ENCODE results near the gene ZNF121. TPM values are rescaled to one million over a fixed set of nuclear protein-coding genes. Genes with fewer than 3 reads are reported as not detected.
"Not testable (repeated sequence)": the region's sequence is repeated elsewhere in the genome, so short reads cannot be mapped to it uniquely, and the experiment has no call there.

Gene ZNF121
- total RNA-seq, 2 donors from 2014 or later, result 68.6 to 87.1 TPM

- ATAC-seq (no peak), DNase-seq (ENCODE audit: low spot score in 2 of 2) (no peak)
- Mint-ChIP-seq H3K36me3 (peaks cover 36 to 48% of the 10 kb centered on the region in 2 donors), H3K27ac (no peak overlapping the region), H3K9me3 (peaks cover 14 to 26% of the 10 kb centered on the region in 2 donors)
Measured at GRCh38 chr19:9552536-9553274, 31.6 kb downstream of the ZNF121 start.

GRCh38 chr19:9547870-9548269 is 36.4 kb downstream of the ZNF121 start:
- DNase-seq (ENCODE audit: low spot score in 2 of 2) (no peak), ATAC-seq (no peak)
- peaks cover 26 to 27% of the 10 kb centered on the region in 2 donors for H3K36me3 Mint-ChIP-seq
- no peak overlapping the region for H3K27ac Mint-ChIP-seq
- peaks cover 20% of the 10 kb centered on the region in 2 donors for H3K9me3 Mint-ChIP-seq

GRCh38 chr19:9541281-9541680 is 43.0 kb downstream of the ZNF121 start:
- not testable (repeated sequence) for H3K27ac Mint-ChIP-seq; ATAC-seq; DNase-seq (ENCODE audit: low spot score in 2 of 2)
- H3K9me3 Mint-ChIP-seq, result peaks cover 12 to 28% of the 10 kb centered on the region in 2 donors
- peaks cover 29 to 46% of the 10 kb centered on the region in 2 donors for H3K36me3 Mint-ChIP-seq

- Mint-ChIP-seq H3K27ac (peak overlapping the region; percentile 57 to 98), H3K36me3 (peaks cover 42 to 60% of the 10 kb centered on the region in 2 donors), H3K9me3 (peaks cover 21 to 40% of the 10 kb centered on the region in 2 donors)
- not testable (repeated sequence) for DNase-seq (ENCODE audit: low spot score in 2 of 2); ATAC-seq
Measured at GRCh38 chr19:9539921-9540320, 44.4 kb downstream of the ZNF121 start.

- ATAC-seq; DNase-seq (ENCODE audit: low spot score in 2 of 2): not testable (repeated sequence)
- peak overlapping the region; percentile 86 to 98 for H3K27ac Mint-ChIP-seq
- peaks cover 50 to 67% of the 10 kb centered on the region in 2 donors for H3K36me3 Mint-ChIP-seq
- peaks cover 21 to 40% of the 10 kb centered on the region in 2 donors for H3K9me3 Mint-ChIP-seq
Measured at GRCh38 chr19:9539201-9539600, 45.1 kb downstream of the ZNF121 start.

GRCh38 chr19:9538183-9539058 is 45.9 kb downstream of the ZNF121 start, which contains the start of gene ZNF426:
Gene ZNF426 (minus strand): TSS chr19:9538645. CDS start chr19:9536232, 2,413 bp downstream.
- DNase-seq (ENCODE audit: low spot score in 2 of 2) (peak; percentile 80 to 85), ATAC-seq (peak; percentile 93 to 95)
- H3K36me3 Mint-ChIP-seq, result peaks cover 57 to 75% of the 10 kb centered on the region in 2 donors
- H3K27ac Mint-ChIP-seq, result peak within 1 kb of the TSS; percentile 97 to 98
- peaks cover 26 to 48% of the 10 kb centered on the region in 2 donors for H3K9me3 Mint-ChIP-seq

- DNase-seq (ENCODE audit: low spot score in 2 of 2), result no peak
- Mint-ChIP-seq H3K36me3 (peaks cover 82 to 93% of the 10 kb centered on the region in 2 donors), H3K27ac (peak overlapping the region in 1 of 2 donors; percentile 17), H3K9me3 (peaks cover 41 to 56% of the 10 kb centered on the region in 2 donors)
- ATAC-seq, result no peak
Measured at GRCh38 chr19:9535934-9536333, 48.4 kb downstream of the ZNF121 start.

GRCh38 chr19:9531933-9532332 is 52.4 kb downstream of the ZNF121 start:
- Mint-ChIP-seq H3K27ac (no peak overlapping the region), H3K36me3 (peaks cover 91 to 98% of the 10 kb centered on the region in 2 donors), H3K9me3 (peaks cover 46 to 58% of the 10 kb centered on the region in 2 donors)
- DNase-seq (ENCODE audit: low spot score in 2 of 2) (no peak), ATAC-seq (peak; percentile 46 to 98)

- H3K9me3 Mint-ChIP-seq, result peaks cover 45 to 65% of the 10 kb centered on the region in 2 donors
Measured at GRCh38 chr19:9528757-9529336, 55.5 kb downstream of the ZNF121 start.

GRCh38 chr19:9523885-9524474 is 60.3 kb downstream of the ZNF121 start:
- Mint-ChIP-seq H3K27ac (no peak overlapping the region), H3K9me3 (peaks cover 45 to 53% of the 10 kb centered on the region in 2 donors), H3K36me3 (peaks cover 63 to 78% of the 10 kb centered on the region in 2 donors)
- ATAC-seq (no peak), DNase-seq (ENCODE audit: low spot score in 2 of 2) (no peak)

More at GRCh38 chr19:9528757-9529336, 55.5 kb downstream of the ZNF121 start:
- ATAC-seq (no peak), DNase-seq (ENCODE audit: low spot score in 2 of 2) (no peak)
- Mint-ChIP-seq H3K36me3 (peaks cover 89 to 94% of the 10 kb centered on the region in 2 donors), H3K27ac (no peak overlapping the region)

Other genes with a start within 250 kb of the ZNF121 start
- gene ZNF177, start 221.5 kb downstream of the ZNF121 start, total RNA-seq, result 1 to 10 TPM in 1 of 2 donors, under 1 TPM in 1; 0.41 to 1.2 TPM
- gene ZNF266, start 148.9 kb downstream of the ZNF121 start, total RNA-seq, result 10 to 100 TPM; 27.7 to 31.9 TPM
- gene ZNF560, start 85.9 kb downstream of the ZNF121 start, total RNA-seq, result under 1 TPM in 1 of 2 donors, not detected in 1; 0.27 TPM
- 10 to 100 TPM; 10.9 to 11.7 TPM for gene ZNF426, start 45.9 kb downstream of the ZNF121 start, total RNA-seq
- 10 to 100 TPM; 28.6 to 49.1 TPM for gene ZNF561, start 36.7 kb upstream of the ZNF121 start, total RNA-seq
- 10 to 100 TPM; 24.2 to 73.4 TPM for gene ZNF562, start 90.6 kb upstream of the ZNF121 start, total RNA-seq
- gene ZNF846, start 184.2 kb upstream of the ZNF121 start, total RNA-seq, result 1 to 10 TPM; 5.2 to 5.8 TPM
- 10 to 100 TPM; 30.7 to 36.0 TPM for gene FBXL12, start 234.6 kb upstream of the ZNF121 start, total RNA-seq
- gene UBL5, start 243.4 kb upstream of the ZNF121 start, total RNA-seq, result 100 to 1,000 TPM; 268 to 366 TPM

Measured in activated naive CD4-positive, alpha-beta T cell treated with anti-CD3 and anti-CD28 coated beads, Interleukin-2, amount 50 U/mL, for 72 hours (primary cell).